Cardiac fibroblast (primary cell): Measurements from ENCODE around the gene RPIA.
A peak's percentile ranks its signal among the peaks of the same experiment; 100 is the strongest.

Source experiments
- DNase-seq, 2 donors: peaks; one replicate each; pipeline versions ENCODE4 v3.0.0 to v3.0.0-alpha.2; 2010; ENCODE audit warnings: low read depth in 2 of 2
- H3K4me3 ChIP-seq, 2 donors: replicated peaks in 1 of 2; 1 replicate in 1 of 2; 2 replicates in 1 of 2; pipeline ENCODE4 v1.5.1; 2011; ENCODE audit warnings: low read depth in 2 of 2, low read length in 2 of 2, mild to moderate bottlenecking in 2 of 2, moderate library complexity in 1 of 2
- TF ChIP-seq, protein P1 (sequence below): IDR thresholded peaks from one replicate; pipeline ENCODE4 v1.5.1; 2011; ENCODE audit warnings: low read depth, mild to moderate bottlenecking, low read length, inconsistent platforms

RPIA gene

DNA sequence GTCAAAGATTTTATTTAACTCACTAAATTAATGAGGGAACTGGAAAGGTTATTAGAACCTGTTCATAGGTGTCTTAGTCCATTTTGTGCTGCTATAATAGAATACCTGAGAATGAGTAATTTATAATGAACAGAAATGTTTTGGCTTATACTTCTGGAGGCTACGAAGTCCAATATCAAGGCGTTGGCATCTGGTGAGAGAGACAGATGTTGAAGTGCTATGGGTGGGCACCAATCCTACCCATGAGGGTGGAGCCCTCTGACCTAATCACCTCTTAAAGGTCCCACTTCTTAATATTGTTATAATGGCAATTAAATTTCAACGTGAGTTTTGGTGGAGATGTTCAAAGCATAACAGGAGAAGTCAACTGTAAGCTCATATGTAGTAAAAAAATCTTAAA is 5.1 kb downstream of the RPIA start:
- TF ChIP-seq, protein P1, sequence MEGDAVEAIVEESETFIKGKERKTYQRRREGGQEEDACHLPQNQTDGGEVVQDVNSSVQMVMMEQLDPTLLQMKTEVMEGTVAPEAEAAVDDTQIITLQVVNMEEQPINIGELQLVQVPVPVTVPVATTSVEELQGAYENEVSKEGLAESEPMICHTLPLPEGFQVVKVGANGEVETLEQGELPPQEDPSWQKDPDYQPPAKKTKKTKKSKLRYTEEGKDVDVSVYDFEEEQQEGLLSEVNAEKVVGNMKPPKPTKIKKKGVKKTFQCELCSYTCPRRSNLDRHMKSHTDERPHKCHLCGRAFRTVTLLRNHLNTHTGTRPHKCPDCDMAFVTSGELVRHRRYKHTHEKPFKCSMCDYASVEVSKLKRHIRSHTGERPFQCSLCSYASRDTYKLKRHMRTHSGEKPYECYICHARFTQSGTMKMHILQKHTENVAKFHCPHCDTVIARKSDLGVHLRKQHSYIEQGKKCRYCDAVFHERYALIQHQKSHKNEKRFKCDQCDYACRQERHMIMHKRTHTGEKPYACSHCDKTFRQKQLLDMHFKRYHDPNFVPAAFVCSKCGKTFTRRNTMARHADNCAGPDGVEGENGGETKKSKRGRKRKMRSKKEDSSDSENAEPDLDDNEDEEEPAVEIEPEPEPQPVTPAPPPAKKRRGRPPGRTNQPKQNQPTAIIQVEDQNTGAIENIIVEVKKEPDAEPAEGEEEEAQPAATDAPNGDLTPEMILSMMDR = no peak
- DNase-seq = no peak
- H3K4me3 ChIP-seq = no peak overlapping the region

DNA sequence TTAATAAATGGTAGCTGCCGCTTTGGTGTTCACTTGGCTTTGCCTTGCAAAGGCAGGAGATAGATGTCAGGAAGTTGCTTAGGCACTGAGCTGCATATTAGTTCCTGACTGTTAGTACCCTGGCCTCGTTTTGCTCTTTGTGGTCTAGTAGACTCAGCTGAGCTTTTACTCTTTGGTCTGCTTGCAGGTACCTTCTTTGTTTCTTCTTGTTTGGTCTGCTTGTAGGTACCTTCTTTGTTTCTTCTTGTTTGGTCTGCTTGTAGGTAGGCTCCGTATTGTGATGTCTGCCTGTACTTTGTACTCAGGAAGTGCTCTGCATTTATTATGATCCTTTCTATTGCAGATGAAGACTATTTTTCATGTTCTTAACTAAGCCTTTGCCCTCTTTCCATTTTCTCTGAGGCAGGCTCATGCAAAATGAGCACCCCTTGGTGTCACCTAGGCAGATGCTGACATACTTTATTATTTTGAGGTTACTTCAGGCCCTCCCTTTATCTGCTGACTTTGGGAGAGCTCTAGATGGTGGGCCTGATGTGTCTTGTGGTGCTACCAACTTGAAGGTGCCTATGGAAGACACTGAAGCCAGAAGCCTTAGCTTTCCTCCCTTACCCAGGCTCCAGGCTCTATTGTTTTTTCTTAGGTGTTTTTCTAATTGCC is 6.0 kb downstream of the RPIA start:
- DNase-seq = no peak
- no peak overlapping the region for H3K4me3 ChIP-seq
- TF ChIP-seq, protein P1 = no peak

DNA sequence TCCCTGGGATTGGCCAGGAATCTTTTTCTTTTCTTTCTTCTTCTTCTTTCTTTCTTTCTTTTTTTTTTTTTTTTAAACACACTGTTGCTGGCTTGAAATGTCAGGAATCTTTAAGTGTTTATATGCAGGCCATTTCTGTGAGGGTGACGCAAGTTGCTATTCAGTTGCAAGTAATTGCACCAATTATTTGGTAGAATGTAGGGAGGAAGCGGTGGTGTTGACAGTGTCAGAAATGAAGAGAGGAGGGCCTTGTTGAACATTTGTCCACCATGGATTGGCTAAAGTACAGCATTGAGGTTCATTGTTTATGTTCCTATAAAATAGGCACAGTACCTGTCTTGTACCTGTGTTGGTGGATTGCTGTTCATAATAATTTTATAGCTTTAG is 6.5 kb downstream of the RPIA start:
- H3K4me3 ChIP-seq = no peak overlapping the region
- TF ChIP-seq, protein P1 = no peak
- DNase-seq = no peak

DNA sequence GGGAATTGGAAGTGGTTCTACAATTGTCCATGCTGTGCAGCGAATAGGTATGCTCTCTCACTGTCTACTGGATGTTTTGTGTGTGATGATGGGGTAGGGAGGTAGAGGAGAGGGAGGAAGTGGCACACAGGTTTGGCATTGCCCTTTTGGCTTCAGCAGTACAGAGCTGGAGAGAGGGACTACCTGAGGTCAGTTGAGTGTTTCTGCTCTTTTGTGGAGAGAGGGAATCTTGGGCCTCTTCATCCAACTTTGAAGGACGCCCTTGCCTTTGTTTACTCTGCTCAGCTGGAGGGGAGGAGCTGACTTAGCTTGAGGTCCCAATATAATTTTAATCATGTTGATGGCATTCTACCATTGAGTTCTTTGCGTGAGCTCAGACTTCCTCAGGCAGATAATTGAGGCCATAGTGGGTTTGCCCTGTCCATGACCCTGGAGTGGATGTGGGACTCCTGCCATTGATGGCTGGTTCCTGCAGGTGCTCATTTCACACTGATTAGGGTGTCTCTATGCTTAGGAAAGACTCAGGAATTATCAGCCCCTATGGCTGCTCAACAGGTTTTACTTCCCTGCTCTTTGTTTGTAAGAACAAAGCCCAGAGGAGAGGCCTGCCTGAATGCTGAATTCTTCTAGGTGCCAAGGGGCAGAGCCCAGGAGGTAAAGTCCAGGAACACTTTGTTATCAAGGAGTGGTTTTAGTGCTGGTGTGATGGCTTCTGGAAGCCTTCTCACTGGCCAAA is 7.2 kb downstream of the RPIA start:
- no peak for DNase-seq
- TF ChIP-seq, protein P1 = no peak
- no peak overlapping the region for H3K4me3 ChIP-seq

DNA sequence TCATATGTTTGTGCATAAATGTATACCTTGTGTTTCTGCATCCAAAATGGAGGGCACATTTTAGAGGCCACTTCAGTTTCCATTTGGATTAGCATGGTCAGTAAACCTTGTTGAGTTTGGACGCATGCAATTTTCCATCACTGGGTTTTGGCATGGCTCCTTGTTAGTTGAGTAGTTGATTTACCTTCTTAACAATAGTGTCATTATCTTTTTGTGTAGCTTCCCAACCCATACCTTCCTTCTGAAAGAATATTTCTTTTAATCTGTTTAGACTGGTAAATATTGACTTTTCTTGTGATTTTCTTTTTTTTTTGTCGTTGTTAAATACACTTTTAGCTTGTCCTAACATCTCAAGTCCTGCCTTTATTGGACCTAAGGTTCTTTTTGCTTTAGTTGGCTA is 15.5 kb downstream of the RPIA start:
- DNase-seq = no peak
- TF ChIP-seq, protein P1 = no peak
- no peak overlapping the region for H3K4me3 ChIP-seq

DNA sequence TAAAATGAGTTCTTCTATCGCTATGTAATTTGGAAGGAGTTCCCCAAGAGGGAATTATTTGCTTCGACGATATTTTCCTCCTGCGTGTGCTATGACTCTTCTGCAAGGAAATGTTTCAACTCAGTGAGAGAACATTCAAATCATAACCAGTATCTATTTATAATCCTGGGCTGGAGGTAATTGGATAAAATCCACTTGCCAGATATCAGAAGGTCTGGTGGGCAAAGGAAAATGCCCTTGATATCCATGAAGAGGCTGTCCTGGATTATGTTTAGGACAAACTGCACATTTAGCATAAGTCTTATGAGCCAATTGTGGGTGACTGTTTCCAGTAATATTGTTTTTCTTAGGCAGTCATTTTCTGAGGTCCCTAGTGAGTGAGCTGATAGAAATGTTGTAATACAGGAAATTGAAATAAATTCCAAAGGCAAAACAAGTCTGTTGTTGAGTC is 17.7 kb downstream of the RPIA start:
- TF ChIP-seq, protein P1 = no peak
- DNase-seq = peak; percentile 79 to 86
- H3K4me3 ChIP-seq = peak overlapping the region in 1 of 2 donors; percentile 5
